ENCODE measurements around the gene FAM50B. TPM values are rescaled to one million over a fixed set of nuclear protein-coding genes. Genes with fewer than 3 reads are reported as not detected.

Gene FAM50B
- total RNA-seq, 1 donor from 2014 or later, result 3.8 TPM

DNA sequence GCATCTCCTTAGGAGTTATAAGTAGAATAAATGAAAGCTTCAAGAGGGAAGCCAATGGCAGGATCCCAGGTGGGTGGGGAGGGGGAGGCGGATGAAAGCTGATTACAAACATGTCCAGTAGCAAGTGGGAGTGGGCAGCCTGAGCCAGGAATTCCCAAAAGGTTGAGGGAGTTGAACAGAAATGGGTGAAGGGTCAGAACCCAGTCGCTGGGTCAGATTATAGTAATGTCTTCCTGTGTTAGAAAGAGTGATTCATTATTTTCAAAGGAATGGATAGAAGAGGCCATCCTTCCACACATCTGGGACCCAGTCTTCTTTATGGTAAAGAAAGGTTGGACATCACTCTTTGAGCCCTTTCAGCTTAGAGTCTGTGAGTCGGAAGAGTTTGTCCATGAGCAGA is 41.0 kb upstream of the FAM50B start:
- no peak for DNase-seq (ENCODE audit: low spot score)
- Mint-ChIP-seq H3K4me3 (ENCODE audit: unreplicated experiment) (no peak overlapping the region), H3K9me3 (ENCODE audit: unreplicated experiment) (no peaks in the 10 kb centered on the region), H3K27me3 (ENCODE audit: unreplicated experiment) (peaks cover 1% of the 10 kb centered on the region), H3K27ac (ENCODE audit: unreplicated experiment) (no peak overlapping the region), H3K36me3 (ENCODE audit: low read depth, unreplicated experiment) (no peaks in the 10 kb centered on the region), H3K4me1 (ENCODE audit: unreplicated experiment) (peaks cover 36% of the 10 kb centered on the region)
- TF ChIP-seq, protein P1, sequence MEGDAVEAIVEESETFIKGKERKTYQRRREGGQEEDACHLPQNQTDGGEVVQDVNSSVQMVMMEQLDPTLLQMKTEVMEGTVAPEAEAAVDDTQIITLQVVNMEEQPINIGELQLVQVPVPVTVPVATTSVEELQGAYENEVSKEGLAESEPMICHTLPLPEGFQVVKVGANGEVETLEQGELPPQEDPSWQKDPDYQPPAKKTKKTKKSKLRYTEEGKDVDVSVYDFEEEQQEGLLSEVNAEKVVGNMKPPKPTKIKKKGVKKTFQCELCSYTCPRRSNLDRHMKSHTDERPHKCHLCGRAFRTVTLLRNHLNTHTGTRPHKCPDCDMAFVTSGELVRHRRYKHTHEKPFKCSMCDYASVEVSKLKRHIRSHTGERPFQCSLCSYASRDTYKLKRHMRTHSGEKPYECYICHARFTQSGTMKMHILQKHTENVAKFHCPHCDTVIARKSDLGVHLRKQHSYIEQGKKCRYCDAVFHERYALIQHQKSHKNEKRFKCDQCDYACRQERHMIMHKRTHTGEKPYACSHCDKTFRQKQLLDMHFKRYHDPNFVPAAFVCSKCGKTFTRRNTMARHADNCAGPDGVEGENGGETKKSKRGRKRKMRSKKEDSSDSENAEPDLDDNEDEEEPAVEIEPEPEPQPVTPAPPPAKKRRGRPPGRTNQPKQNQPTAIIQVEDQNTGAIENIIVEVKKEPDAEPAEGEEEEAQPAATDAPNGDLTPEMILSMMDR (IDR thresholded peaks at IDR 0.05; ENCODE audit: unreplicated experiment), result no peak

DNA sequence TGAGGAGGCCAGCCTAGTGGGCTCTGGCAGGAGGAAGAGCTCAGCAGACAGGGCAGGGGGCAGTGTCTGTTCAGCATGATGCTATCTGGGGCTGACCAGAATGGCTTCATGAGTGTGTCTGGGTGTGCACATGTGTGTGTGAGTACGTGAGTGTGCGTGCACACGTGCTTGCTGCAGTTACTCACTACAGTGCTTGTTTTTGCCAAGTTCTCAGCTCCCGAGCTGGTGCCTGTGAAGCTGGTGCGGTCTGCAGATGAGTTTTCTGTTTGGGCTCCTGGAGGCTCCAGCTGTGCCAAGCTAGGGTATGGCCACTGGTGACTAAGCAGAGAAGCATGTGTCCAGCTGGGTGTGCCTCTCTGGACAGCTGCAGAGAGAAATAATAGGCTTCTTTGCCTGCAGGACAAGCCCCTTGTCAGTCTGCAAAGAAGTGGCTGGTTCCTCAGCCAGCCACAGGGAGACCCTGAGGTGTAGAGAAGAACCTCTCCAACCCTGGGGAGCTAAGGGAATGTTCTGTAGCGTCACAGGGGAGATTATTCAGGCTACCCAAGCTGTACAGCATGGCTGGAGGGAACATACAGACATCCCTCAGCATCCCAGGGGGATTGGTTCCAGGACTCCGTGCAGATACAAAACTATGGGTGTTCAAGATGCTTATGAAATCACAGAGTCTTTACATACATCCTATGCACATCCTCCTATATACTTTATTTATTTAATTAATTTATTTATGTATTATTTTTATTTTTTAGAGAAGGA is 40.2 kb upstream of the FAM50B start:
- TF ChIP-seq, protein P1 (IDR thresholded peaks at IDR 0.05; ENCODE audit: unreplicated experiment), result no peak
- H3K4me3 Mint-ChIP-seq (ENCODE audit: unreplicated experiment), result no peak overlapping the region
- H3K4me1 Mint-ChIP-seq (ENCODE audit: unreplicated experiment), result peaks cover 36% of the 10 kb centered on the region
- DNase-seq (ENCODE audit: low spot score), result no peak
- no peaks in the 10 kb centered on the region for H3K36me3 Mint-ChIP-seq (ENCODE audit: low read depth, unreplicated experiment)
- peaks cover 1% of the 10 kb centered on the region for H3K27me3 Mint-ChIP-seq (ENCODE audit: unreplicated experiment)
- no peaks in the 10 kb centered on the region for H3K9me3 Mint-ChIP-seq (ENCODE audit: unreplicated experiment)
- no peak overlapping the region for H3K27ac Mint-ChIP-seq (ENCODE audit: unreplicated experiment)

DNA sequence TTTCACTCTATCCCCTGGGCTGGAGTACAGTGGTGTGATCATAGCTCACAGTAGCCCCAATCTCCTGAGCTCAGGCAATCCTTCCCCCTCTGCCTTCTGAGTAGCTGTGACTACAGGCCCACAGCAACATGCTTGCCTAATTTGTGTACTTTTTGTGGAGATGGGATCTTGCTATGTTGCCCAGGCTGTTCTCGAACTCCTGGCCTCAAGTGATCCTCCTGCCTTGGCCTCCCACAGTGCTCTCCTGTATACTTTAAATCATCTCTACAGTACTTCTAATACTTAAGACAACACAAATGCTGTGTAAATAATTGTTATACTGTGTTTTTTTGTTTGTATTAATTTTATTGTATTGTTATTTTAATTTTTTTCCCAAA is 39.7 kb upstream of the FAM50B start:
- Mint-ChIP-seq H3K36me3 (ENCODE audit: low read depth, unreplicated experiment) (no peaks in the 10 kb centered on the region), H3K27me3 (ENCODE audit: unreplicated experiment) (peaks cover 1% of the 10 kb centered on the region), H3K4me1 (ENCODE audit: unreplicated experiment) (peaks cover 37% of the 10 kb centered on the region), H3K4me3 (ENCODE audit: unreplicated experiment) (no peak overlapping the region), H3K9me3 (ENCODE audit: unreplicated experiment) (no peaks in the 10 kb centered on the region), H3K27ac (ENCODE audit: unreplicated experiment) (no peak overlapping the region)
- TF ChIP-seq, protein P1 (IDR thresholded peaks at IDR 0.05; ENCODE audit: unreplicated experiment), result no peak
- DNase-seq (ENCODE audit: low spot score), result no peak

DNA sequence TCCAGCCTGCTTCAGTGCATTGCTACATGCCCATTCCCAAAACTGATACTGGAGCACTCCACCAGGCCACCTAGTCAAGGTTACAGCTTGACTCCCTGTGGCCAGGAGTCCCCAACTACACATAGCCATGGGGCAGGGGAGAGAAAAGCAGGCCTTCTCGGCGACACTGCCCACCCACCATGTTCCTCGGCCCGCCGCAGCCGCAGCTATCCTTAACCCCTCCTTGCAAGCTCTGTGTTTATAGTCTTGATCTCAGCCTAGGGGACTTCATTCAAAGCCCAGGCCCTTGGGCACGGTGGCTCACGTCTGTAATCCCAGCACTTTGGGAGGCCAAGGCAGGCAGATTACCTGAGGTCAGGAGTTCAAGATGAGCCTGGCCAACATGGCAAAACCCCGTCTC is 39.2 kb upstream of the FAM50B start:
- peaks cover 1% of the 10 kb centered on the region for H3K27me3 Mint-ChIP-seq (ENCODE audit: unreplicated experiment)
- peaks cover 38% of the 10 kb centered on the region for H3K4me1 Mint-ChIP-seq (ENCODE audit: unreplicated experiment)
- TF ChIP-seq, protein P1 (IDR thresholded peaks at IDR 0.05; ENCODE audit: unreplicated experiment), result no peak
- H3K27ac Mint-ChIP-seq (ENCODE audit: unreplicated experiment), result no peak overlapping the region
- H3K36me3 Mint-ChIP-seq (ENCODE audit: low read depth, unreplicated experiment), result no peaks in the 10 kb centered on the region
- H3K9me3 Mint-ChIP-seq (ENCODE audit: unreplicated experiment), result no peaks in the 10 kb centered on the region
- no peak for DNase-seq (ENCODE audit: low spot score)
- H3K4me3 Mint-ChIP-seq (ENCODE audit: unreplicated experiment), result no peak overlapping the region

DNA sequence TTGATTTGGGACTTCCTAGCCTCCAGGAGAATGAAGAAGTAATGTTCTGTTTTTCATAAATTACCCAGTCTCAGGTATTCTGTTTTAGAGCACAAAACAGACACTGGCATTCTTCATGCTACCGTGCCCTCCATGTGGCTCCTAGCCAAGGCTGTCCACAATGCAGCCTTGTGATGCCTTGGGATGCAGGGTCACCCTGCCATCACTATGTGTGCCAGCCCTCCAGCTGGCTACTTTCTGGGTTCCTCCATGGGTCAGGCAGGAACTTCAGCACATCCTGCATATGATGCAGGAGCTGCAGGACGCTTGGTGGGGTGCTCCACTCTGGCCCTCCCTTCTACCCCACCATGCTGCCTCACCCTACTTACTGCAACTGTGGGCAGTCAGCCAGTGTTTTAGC is 38.0 kb upstream of the FAM50B start:
- Mint-ChIP-seq H3K4me3 (ENCODE audit: unreplicated experiment) (no peak overlapping the region), H3K27ac (ENCODE audit: unreplicated experiment) (no peak overlapping the region), H3K36me3 (ENCODE audit: low read depth, unreplicated experiment) (no peaks in the 10 kb centered on the region), H3K27me3 (ENCODE audit: unreplicated experiment) (peaks cover 1% of the 10 kb centered on the region), H3K4me1 (ENCODE audit: unreplicated experiment) (peaks cover 38% of the 10 kb centered on the region), H3K9me3 (ENCODE audit: unreplicated experiment) (no peaks in the 10 kb centered on the region)
- TF ChIP-seq, protein P1 (IDR thresholded peaks at IDR 0.05; ENCODE audit: unreplicated experiment), result no peak
- DNase-seq (ENCODE audit: low spot score), result no peak

All from endothelial cell (in vitro differentiated cells).